HepG2 (cell line): Measurements from ENCODE around the gene C14orf180. TPM values are rescaled to one million over a fixed set of nuclear protein-coding genes. Genes with fewer than 3 reads are reported as not detected.

Experiments
- ATAC-seq: fragments of 200-7000 bp; cut with Tn5 transposase; 3 replicates; pipeline ENCODE4 v1.9.1; 2020; ENCODE audit warnings: mild to moderate bottlenecking, moderate library complexity
- BruUV-seq: library from RNA; stranded (reverse); fragments of 400-500 nt; replicated peaks from 2 replicates; lab custom pipeline; 2021; lab: Mats Ljungman, UMichigan
- CTCF ChIA-PET: fragments of 300-600 bp; formaldehyde crosslinking; extraction: SDS; loops from one replicate; lab custom pipeline; 2021; ENCODE audit warnings: low total read pairs, inconsistent platforms, low intra/inter-chr PET ratio; lab: Yijun Ruan, JAX
- POLR2A ChIA-PET: fragments of 350-600 bp; sonication (Branson Sonifier 250); formaldehyde crosslinking; loops from one replicate; lab custom pipeline; 2020; ENCODE audit warnings: antibody characterized with exemption, inconsistent platforms; lab: Yijun Ruan, JAX
- DNase-seq: peaks from one replicate; pipeline ENCODE4 v3.0.0-alpha.2; 2015; ENCODE audit warnings: low spot score
- FAIRE-seq: peaks from 3 replicates; lab custom pipeline; 2011; peaks lifted over from hg19 to GRCh38; lab: Jason Lieb, UNC
- H2AFZ ChIP-seq: one replicate; pipeline ENCODE4 v1.6.1; 2011; ENCODE audit warnings: low read length, inconsistent platforms
- H3K27ac ChIP-seq: fragments of 300-600 bp; 3 replicates; pipeline ENCODE4 v1.8.0; 2011; ENCODE audit warnings: mixed run types, mild to moderate bottlenecking, mixed read lengths, low read length, inconsistent platforms; ENCODE audit not compliant: insufficient read depth; ENCODE audit errors: extremely low read length
- H3K27me3 ChIP-seq, 2 experiments: fragments of 200-600 bp in 1 of 2; 2 replicates in 1 of 2; 3 replicates in 1 of 2; pipeline versions ENCODE4 v1.6.0 to v1.8.0; 2011; ENCODE audit warnings: low read length in 2 of 2, mild to moderate bottlenecking in 2 of 2, moderate library complexity in 2 of 2, inconsistent platforms in 1 of 2; ENCODE audit not compliant: insufficient read depth in 2 of 2, control insufficient read depth in 1 of 2
- H3K36me3 ChIP-seq, 2 experiments: fragments of 200-600 bp in 1 of 2; replicated peaks in 1 of 2; 2 replicates in 1 of 2; 3 replicates in 1 of 2; pipeline versions ENCODE4 v1.5.1 to v1.8.0; 2011; ENCODE audit warnings: low read length in 2 of 2, inconsistent platforms in 1 of 2; ENCODE audit not compliant: insufficient read depth in 2 of 2, control insufficient read depth in 1 of 2
- H3K4me1 ChIP-seq: 2 replicates; pipeline ENCODE4 v1.5.1; 2012; ENCODE audit warnings: low read length, inconsistent platforms; ENCODE audit not compliant: insufficient read depth
- H3K4me2 ChIP-seq: 2 replicates; pipeline ENCODE4 v1.6.0; 2011; ENCODE audit warnings: low read depth, low read length, inconsistent platforms
- H3K4me3 ChIP-seq, 3 experiments: fragments of 200-600 bp in 1 of 3; sonication (generic), shearing (Covaris generic) in 1 of 3; replicated peaks in 1 of 3; 2 replicates each; pipeline ENCODE4 v1.5.1; 2011 to 2016; ENCODE audit warnings: low read length in 3 of 3, inconsistent platforms in 2 of 3, low read depth in 2 of 3, mild to moderate bottlenecking in 2 of 3, control low read depth in 1 of 3, mixed read lengths in 1 of 3; ENCODE audit not compliant: insufficient read depth in 1 of 3
- H3K79me2 ChIP-seq: one replicate; pipeline ENCODE4 v1.6.1; 2011; ENCODE audit warnings: low read length, inconsistent platforms; ENCODE audit not compliant: insufficient read depth
- H3K9ac ChIP-seq: 2 replicates; pipeline ENCODE4 v1.6.0; 2011; ENCODE audit warnings: mild to moderate bottlenecking, low read depth, low read length, inconsistent platforms; ENCODE audit not compliant: insufficient read depth
- H3K9me3 ChIP-seq: 2 replicates; pipeline ENCODE4 v1.5.1; 2012; ENCODE audit warnings: mild to moderate bottlenecking, low read length
- H4K20me1 ChIP-seq: 2 replicates; pipeline ENCODE4 v1.6.0; 2011; ENCODE audit warnings: inconsistent platforms, mild to moderate bottlenecking, low read length, moderate library complexity; ENCODE audit not compliant: insufficient read depth
- CENPX ChIP-seq: sonication (generic); formaldehyde crosslinking; IDR thresholded peaks from 2 replicates; pipeline ENCODE4 v1.9.0; 2021; ENCODE audit warnings: mild to moderate bottlenecking, missing genetic modification reagents, moderate library complexity
- NCOA1 ChIP-seq: sonication (generic); formaldehyde crosslinking; IDR thresholded peaks from 2 replicates; pipeline ENCODE4 v1.9.0; 2021; ENCODE audit warnings: missing genetic modification reagents
- NFYB ChIP-seq: sonication (generic); formaldehyde crosslinking; IDR thresholded peaks from 2 replicates; pipeline ENCODE4 v1.4.0; 2020; ENCODE audit warnings: missing genetic modification reagents
- PHF20 ChIP-seq: sonication (generic); formaldehyde crosslinking; IDR thresholded peaks from 2 replicates; pipeline ENCODE4 v1.5.0; 2020; ENCODE audit warnings: mild to moderate bottlenecking, missing genetic modification reagents
- RXRB ChIP-seq: IDR thresholded peaks from 2 replicates; pipeline ENCODE4 v1.6.1; 2016; ENCODE audit warnings: borderline replicate concordance, missing genetic modification reagents, missing compliant biosample characterization
- TCF7 ChIP-seq: sonication (generic); IDR thresholded peaks from 2 replicates; pipeline ENCODE4 v1.6.1; 2016; ENCODE audit warnings: antibody characterized with exemption, low read depth
- YEATS2 ChIP-seq: sonication (generic); formaldehyde crosslinking; IDR thresholded peaks from 2 replicates; pipeline ENCODE4 v1.4.0; 2020; ENCODE audit warnings: missing genetic modification reagents, borderline replicate concordance
- ZNF101 ChIP-seq: sonication (generic); formaldehyde crosslinking; IDR thresholded peaks from 2 replicates; pipeline ENCODE4 v1.4.0; 2020; ENCODE audit warnings: mild to moderate bottlenecking, low read depth, missing genetic modification reagents, borderline replicate concordance
- ZNF660 ChIP-seq: sonication (generic); formaldehyde crosslinking; IDR thresholded peaks from 2 replicates; pipeline ENCODE4 v1.5.1; 2020; ENCODE audit warnings: mild to moderate bottlenecking, low read depth, missing genetic modification reagents, borderline replicate concordance
- WGBS: methylation state at CpG from one replicate; pipeline ENCODE4 v1.1.6; 2017; ENCODE audit warnings: low lambda C conversion rate; 5-methylcytosine and 5-hydroxymethylcytosine counted together
- in situ Hi-C: cut with HindIII; loops from 2 replicates; pipeline ENCODE4 v1.10.0; 2017; ENCODE audit warnings: low pct_unique_long_range_greater_than_20kb; ENCODE audit not compliant: extremely low pct_ligation_motif_present
- intact Hi-C: fragments of 100-400 bp; cut with micrococcal nuclease; formaldehyde crosslinking; loops from one replicate; pipeline ENCODE4 v1.10.0; 2022; ENCODE audit not compliant: unreplicated experiment
- polyA plus RNA-seq, 8 experiments: library from polyadenylated mRNA; depleted of rRNA in 3 of 8; stranded (reverse) in 7 of 8; unstranded in 1 of 8; fragments of >200 nt; fragmentation: Illumina TruSeq in 4 of 8; extraction: Trizol in 4 of 8; gene quantifications; 2 replicates each; pipeline versions ENCODE4 v1.2.1 to v1.2.3, GENCODE V29; 2011 to 2016; ENCODE audit warnings: low read depth in 4 of 8, missing spikeins in 1 of 8, mixed read lengths in 1 of 8; ENCODE audit not compliant: insufficient read depth in 1 of 8
- total RNA-seq, 5 experiments: library from RNA; depleted of rRNA; stranded (reverse); fragments of >200 nt; fragmentation: Illumina TruSeq; extraction: Trizol; gene quantifications; 2 replicates each; pipeline ENCODE4 v1.2.3, GENCODE V29; 2016; ENCODE audit warnings: low read depth in 1 of 5
- TF ChIP-seq, protein P1 (sequence below): sonication (generic); formaldehyde crosslinking; IDR thresholded peaks from 2 replicates; pipeline ENCODE4 v1.4.0; 2020; ENCODE audit warnings: missing genetic modification reagents, borderline replicate concordance

The C14orf180 gene
- total and polyA plus RNA-seq, 2 of the 13 experiments (the other 11 are each of a cell fraction or from before 2014, with no cell fraction given), result not detected

DNA sequence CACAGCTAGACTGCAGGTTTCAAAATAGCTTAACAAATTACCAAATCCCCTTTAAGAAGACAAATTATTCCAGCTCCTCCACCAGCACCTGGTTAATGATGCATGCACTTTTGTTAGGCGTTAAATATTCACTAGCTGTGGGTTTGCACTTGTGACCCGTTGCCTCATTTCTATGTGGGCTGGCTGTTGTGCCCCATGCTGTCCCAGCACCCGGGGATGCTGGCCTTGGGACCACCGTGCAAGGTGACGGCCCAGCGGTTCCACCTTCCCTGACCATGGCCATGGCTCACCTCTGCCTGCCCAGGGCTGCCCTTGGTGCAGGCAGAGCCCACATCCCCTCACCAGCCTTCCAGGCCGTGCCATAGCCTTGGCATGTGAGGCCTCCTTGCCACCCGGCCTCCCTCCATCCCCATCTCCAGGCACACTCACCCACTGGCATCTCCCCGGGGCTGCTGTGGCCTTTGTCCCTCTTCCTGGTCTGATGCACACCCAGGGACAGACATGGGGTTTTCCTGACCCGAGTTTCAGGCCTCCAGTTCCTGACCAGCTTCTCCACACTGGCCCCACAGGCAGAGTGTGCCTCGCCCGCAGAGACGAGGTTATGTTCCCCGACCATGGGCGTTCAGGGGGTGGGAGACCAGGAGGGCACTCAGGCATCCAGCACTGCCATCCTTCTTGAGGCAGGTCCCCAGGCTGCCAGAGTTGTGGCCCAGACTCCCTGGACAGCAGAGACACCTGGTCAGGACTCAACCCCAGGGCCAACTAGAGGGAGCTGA lies 20.3 kb upstream of the C14orf180 start:
- H3K36me3 ChIP-seq, result no peaks in the 10 kb centered on the region
- FAIRE-seq (no peak), DNase-seq (no peak), ATAC-seq (no peak)
- 6% methylated on average over 6 of the region's 15 CpGs for WGBS
- BruUV-seq, result no TSS peak
- intact Hi-C loops, result no loop called here
- CTCF ChIA-PET, result no interaction called here
- no peak overlapping the region for H3K27ac ChIP-seq
- no peaks in the 10 kb centered on the region for H3K4me1 ChIP-seq
- H3K27me3 ChIP-seq, result peaks cover 12 to 81% of the 10 kb centered on the region in 2 experiments
- no peaks in the 10 kb centered on the region for H3K9me3 ChIP-seq
- H3K9ac ChIP-seq, result no peak overlapping the region
- no peaks in the 10 kb centered on the region for H3K79me2 ChIP-seq
- H3K4me3 ChIP-seq, result no peak overlapping the region
- TF ChIP-seq ZNF101 (CRISPR knock-in tag), result no peak
- TF ChIP-seq YEATS2, result no peak
- no peak for TF ChIP-seq ZNF660 (CRISPR knock-in tag)
- TF ChIP-seq, protein P1, sequence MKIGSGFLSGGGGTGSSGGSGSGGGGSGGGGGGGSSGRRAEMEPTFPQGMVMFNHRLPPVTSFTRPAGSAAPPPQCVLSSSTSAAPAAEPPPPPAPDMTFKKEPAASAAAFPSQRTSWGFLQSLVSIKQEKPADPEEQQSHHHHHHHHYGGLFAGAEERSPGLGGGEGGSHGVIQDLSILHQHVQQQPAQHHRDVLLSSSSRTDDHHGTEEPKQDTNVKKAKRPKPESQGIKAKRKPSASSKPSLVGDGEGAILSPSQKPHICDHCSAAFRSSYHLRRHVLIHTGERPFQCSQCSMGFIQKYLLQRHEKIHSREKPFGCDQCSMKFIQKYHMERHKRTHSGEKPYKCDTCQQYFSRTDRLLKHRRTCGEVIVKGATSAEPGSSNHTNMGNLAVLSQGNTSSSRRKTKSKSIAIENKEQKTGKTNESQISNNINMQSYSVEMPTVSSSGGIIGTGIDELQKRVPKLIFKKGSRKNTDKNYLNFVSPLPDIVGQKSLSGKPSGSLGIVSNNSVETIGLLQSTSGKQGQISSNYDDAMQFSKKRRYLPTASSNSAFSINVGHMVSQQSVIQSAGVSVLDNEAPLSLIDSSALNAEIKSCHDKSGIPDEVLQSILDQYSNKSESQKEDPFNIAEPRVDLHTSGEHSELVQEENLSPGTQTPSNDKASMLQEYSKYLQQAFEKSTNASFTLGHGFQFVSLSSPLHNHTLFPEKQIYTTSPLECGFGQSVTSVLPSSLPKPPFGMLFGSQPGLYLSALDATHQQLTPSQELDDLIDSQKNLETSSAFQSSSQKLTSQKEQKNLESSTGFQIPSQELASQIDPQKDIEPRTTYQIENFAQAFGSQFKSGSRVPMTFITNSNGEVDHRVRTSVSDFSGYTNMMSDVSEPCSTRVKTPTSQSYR, result no peak
- TF ChIP-seq TCF7, result no peak
- TF ChIP-seq RXRB (CRISPR knock-in tag), result no peak
- TF ChIP-seq NFYB (CRISPR knock-in tag), result no peak
- TF ChIP-seq NCOA1 (CRISPR knock-in tag), result no peak
- TF ChIP-seq CENPX, result no peak
- TF ChIP-seq PHF20, result no peak
- in situ Hi-C loops, result no loop called here
- no peak overlapping the region for H3K4me2 ChIP-seq
- no peak overlapping the region for H2AFZ ChIP-seq
- POLR2A ChIA-PET, result no interaction called here
- H4K20me1 ChIP-seq, result 0 out of 2 replicates have a peak, but pooled peaks cover 3% of the 10 kb centered on the region
